Measurements from ENCODE around the gene FRY.

Gene FRY

DNA sequence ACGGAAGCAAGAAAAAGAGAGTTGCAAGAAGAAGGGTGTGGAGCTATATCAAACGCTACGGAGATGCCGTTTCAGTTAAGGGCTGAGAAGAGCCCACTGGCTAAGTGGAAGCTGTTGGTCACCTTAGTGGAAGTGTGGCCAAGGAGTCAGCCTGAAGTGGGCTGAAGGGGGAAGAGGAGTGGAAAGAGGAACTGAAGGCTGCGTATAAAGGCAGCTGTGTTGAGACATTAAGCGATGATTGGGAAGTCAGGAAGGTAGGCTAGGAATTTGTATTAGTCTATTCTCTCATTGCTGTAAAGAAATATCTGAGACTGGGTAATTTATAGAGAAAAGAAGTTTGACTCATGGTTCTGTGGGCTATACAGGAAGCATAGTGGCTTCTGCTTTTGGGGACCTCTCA is 14.1 kb upstream of the FRY start:
- DNase-seq, result no peak

DNA sequence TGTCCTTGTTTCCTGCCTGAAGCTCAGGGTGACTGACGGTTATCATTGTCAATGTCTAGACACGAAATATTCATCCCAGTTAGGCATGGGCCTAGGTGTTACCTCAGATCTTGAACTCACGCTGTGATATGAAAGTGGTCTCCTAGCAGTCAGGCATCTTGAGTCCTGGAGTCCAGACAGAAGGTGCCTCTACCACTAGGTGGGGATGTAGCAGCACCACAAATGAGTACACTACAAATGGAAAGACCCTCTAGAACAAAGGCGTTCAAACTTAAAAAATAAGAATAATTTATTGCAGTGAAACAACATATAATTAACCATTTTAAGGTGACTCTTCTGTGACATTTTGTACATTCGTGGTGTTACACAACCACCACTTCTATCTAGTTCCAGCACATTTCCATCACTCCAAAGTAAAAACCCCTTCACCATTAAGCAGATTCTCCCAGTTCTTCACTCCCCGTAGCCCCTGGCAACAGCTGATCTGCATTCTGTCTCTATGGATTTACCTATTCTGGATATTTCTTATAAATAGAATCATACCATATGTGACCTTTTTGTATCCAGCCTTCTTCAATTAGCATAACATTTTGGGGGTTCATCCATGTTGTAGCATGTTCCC is 11.9 kb upstream of the FRY start:
- DNase-seq, result peak; percentile 17

DNA sequence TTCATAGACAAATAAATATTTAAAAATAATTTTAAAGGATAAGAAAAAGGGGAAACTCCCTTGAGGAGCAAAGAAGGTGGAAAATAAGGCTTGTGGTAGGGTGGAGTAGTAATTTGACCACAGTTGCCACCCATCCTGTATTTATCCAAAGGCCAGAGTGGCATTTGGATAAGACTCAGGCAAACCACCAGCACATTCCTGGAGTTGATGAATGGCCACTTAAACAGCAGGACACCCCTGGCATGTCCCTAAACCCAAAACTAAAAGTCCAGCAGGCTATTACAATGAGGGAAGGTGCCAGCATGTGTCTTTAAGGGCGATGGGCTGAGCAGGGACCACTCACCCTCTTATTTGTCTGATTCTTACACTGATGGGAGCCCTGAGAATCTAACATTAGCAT is 9.8 kb upstream of the FRY start:
- no peak for DNase-seq

DNA sequence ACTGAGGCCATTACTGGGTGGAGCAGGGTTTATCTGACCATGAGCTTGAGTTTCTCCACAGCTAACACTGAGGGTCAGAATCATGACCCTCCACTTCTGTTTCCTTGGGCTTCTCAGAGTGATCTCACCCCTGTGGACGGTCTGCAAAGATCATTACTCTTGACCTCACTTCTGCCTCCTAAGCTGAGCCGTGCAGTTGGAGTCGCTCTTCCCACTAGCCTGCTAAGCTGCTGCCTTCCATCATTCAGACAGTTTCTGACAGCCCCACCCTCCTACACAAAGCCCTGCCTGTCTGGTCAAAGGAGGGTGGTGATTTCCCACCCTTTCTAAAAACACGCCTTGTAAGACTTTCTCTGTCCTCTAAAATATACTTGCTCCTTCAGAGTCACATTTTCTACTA is 9.3 kb upstream of the FRY start:
- DNase-seq, result no peak

DNA sequence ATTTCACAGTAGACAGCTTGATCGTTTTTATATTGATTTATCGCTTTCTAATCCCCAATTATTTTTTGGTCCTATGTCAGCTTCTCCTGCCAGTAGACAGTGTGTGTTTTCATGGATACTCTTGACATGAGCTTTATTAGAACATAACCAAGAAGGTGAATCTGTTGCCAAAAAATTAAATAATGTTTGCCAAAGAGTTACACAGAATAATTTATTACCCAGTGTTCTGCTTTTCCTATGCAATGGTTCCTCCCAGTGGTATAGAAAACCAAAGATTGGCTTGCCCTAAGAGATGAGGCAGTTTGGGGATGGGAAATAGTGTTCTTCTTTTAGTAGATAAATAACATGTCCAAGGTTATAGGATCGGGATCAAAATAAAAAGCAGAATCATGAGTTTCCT is 8.5 kb upstream of the FRY start:
- no peak for DNase-seq

DNA sequence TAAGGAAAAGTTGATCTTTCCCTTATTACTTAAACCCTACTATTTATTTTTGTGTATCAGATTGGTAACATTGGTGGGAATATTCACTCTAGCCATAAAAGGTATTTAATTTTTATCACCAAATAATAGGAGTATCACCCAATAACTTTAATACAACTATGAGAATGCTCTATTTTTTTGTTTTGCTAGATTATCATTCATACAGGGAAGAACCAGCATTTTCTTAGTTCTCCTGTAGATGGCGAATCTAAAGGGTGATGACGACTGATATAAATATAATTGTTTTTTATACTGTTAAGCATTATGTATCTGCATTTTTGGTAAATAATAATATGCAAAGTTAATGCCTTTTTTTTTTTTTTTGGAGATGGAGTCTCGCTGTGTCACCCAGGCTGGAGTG is 7.9 kb upstream of the FRY start:
- DNase-seq, result no peak

DNA sequence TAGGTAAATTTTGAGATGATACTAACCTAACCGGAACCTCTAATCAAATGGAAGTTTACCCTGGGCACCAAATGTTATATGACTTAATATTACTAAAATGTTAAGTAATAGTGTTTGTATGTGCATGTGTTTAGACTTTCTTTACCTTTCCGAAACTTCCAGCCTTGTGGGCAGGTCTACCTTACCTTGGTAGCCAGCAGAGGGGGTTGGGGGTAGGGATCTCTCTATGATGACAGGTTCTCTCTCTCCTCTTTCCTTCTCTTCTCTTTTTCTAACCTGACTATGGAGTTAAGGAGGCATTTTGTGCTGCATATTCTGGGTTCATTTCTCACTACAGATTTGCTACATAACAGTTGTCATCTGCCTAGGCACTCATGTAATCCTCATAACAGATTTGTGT is 6.8 kb upstream of the FRY start:
- no peak for DNase-seq

DNA sequence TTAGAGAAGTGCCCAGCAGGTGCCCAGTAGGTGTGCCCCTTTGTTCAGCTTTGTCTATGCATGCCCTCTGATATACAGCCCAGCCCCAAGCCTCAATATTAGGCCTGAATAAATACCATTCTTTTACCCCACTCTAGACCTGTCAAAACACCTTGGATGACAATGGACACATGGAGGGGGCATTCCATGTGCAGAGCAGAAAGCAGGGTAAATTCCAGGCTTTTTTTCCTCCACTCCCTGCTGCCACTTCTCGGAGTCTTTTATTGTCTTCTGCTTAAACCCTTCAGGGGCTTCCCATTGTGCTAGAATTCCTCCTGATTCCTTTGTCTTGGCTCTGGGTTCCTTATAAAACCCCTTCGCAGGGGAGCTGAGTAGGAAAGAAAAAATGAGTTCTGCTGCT is 5.8 kb upstream of the FRY start:
- no peak for DNase-seq

DNA sequence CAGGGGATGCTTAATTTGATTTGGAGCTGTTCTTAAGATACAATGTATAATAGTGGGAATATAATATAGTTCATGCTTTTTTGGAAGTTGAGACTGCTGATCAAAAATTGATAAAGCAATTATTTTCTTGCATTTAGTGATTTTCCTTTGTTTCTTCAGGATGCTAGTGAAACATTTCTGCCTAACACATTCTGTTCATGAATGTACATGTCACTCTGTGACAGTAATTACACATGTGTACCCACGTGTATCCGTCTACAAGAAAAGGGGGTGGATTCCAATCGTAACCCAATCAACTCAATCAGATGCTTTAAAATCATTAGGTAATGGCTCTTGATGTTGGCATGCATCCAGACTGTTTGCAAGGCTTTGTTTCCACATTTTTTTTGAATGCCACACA is 5.0 kb upstream of the FRY start:
- DNase-seq, result no peak

DNA sequence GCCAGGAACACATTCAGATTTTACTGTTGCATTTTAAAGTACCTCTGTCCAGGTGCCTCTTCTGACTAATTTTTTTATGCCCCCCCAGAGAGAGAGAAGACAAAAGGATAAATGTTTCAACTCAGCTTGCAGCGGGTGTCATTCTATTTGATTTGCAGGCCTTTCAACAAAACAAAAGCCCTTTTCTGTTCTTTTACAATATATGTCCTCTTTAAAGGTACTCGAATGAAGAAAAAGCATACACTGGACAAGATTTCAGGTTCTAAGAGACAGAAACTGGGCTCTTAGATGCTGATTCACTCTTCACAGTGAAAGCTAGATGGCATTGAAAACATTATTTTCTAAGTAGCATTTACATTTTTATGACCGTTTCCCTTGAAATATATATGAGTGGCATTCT is 2.9 kb upstream of the FRY start:
- no peak for DNase-seq

DNA sequence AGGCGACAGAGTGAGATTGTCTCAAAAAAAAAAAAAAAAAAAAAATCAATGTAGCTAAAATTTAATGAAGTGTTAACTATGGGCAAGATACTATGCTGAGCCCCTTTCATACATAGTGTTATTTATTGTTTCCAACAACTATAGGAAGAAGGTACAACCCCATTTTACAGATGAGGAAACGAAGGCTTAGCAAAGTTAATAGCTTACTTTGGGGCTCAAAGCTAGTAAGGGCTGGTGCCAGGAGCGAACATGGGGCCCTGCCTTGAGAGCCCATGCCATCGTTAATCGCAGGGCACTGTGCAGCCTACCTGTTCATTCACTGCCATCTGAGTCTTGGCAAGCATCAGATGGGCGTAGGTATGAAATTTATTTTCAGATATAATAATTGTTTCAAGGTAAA is 1.9 kb upstream of the FRY start:
- no peak for DNase-seq

DNA sequence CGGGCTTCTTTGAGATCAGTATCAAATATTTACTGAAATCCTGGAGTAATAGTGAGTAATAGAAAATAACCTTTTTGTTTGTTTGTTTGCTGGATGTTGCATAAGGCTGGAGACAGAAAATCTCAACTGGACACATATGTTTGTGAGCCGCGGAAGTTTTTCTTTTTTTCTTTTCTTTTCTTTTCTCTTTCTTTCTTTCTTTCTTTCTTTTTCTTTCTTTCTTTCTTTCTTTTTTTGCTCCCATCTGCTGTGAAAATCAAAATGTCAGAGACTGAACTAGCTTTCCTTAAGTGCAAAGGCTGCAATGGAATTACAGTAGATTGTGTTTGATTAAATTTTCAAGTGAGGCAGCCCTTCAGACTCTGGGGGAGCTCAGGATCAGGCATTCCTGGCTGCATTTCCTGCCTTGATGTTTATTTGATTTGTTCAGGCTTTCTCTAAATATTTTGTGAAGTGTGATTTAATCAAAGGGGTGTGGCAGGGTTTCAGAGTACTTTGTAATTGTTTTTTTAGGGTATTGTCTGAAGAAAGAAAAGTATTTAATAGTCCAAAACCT is 319 bp downstream of the FRY start:
- no peak for DNase-seq

DNA sequence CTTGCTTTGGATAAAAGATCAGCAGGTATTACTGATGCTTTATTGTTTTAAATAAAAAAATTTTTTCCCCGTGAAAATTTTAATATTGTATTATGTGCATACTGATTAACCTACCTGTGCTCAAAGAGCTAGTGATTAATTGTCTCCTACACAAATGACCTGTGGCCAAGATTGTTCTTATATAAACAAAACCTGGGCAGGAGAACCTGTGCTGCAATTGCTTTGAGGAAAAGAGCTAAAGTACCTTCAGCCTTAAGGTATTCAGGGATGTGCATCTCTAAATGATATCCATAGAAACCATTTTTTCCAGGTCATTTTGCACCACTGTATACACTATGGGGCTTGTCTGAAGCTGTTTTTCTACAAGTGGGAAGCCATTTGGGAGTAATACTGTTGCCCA is 1.2 kb downstream of the FRY start:
- no peak for DNase-seq

DNA sequence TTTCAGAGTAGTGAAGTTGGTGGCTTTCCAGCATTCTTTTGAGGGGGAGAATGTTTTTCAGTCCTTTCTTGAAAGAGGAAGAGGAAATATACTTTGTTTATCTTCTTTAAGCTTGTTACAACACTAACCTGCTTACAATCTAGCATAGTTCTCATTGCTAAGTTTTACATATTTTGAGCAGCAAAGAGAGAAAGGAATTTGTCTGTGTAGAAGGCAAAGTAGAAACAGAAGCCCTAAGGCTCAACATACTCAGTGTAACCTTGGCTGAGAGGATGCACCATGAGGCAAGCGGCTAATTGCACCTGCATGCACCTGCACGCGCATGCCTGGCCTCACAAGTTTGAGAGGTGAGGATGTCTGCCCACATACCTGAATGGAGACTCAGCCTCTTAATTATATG is 2.2 kb downstream of the FRY start:
- no peak for DNase-seq

DNA sequence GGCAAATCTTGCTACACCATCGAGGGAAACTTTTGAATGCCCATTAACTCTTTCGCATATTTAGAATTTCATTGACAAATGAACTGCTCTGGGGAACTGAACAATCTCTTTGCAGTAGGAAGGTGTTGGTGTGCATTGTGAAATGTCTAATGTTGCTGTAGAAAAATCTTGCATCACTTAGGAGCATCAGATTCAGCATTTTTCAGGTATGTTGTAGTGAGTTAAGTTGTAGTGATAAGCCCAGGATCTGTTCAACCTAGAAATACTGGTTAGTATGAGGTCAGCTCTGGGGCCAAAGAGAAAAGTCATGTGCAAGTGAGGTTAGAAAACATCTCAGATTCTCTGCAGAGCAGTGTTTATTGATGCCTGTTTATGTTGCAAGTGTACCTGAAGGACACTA is 4.1 kb downstream of the FRY start:
- DNase-seq, result no peak

DNA sequence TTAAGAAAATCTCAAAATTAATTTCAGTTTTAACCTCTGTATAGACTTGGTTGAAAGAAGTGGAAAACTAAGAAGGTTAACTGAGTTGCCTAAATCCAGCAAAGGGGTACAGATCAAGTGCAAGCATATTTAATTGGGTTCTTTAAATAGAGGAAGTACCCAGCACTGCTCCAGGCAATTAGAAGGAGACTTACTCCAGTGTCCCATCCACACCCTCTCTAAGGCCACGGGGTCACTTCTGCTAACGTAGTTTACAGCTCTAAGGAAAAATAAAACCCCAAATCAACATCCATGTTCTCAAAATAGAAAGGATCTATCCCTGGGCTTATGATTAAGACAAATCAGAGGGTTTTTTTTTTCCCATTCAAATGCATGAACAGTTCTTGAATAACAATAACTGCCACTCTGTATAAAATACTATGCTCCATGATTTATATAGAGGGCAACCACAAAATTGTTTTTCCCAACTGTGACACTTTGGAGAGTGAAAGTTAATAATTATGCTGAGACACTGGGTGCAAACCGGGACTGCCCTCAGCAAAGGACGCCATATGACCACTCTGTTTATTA is 4.6 kb downstream of the FRY start:
- no peak for DNase-seq

DNA sequence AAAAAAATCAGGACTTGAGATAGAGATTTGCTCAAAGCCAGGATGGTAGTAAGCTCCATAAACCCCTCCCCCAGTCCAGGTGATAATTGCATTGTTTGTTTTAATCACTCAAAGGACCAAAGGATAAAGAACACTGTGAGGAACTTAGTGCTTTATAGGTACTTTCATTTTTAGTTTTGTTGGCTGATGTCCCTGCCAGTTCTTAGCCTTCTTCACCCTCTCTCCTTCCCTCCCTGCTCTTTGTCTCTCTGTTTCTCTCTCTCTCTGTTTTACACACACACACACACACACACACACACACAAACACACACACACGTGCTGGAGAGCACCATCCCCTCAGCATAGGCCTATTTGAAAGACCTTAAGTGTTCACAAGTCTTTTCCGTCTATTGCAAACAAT is 5.2 kb downstream of the FRY start:
- no peak for DNase-seq

DNA sequence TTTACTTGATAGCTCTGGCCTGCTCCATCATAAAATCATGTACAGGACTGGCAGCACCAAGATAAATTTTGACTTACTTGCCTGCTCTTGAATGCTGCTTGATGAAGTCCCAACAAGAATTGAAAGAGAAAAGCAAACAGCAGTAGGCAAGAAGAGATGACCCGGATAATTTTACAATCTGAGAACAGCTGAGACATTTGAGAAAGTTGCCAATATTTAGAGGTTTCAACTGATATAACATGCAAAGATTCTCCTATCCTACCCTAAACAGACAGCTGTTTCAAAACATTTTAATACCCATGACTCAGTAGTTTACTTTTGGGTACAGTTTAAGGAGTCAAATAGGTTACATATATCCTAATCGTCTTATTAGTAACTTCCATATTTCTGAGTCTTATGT is 5.9 kb downstream of the FRY start:
- DNase-seq, result no peak

DNA sequence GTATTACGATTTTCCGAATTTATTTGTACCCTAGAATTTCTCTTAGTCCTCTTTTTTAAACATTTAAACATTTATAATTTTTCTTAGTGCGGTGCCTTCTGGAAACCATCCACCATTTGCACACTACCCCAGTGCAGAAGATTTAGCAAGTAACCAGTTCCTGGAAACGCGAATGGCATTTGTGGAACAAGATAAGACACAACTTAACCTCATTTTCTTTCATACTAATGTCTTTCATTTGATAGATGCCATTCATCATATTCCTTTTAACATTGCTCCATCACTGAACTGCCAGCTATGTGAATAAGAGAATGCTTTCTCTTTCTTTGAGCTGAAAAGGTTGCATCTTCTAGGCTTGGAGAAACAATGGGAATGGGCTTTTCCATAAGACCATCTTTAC is 6.8 kb downstream of the FRY start:
- no peak for DNase-seq

DNA sequence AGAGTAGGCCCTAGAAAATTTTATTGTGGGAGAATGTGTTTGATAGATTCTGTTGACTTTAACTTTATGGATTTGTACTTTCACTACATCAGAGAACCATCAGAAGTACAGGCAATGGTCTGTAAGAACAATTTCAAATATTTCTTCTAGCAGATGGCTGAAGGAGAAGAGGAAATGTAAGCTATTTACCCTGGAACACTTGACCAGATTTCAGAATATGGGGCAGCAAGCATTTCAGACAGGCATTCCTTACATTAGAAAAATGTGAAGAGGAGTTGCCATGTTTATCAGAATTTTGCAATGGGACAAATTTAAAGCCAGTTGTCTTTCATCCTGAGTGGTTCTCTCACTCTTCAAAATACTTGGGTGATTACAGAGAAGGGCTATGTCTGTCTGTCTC is 7.5 kb downstream of the FRY start:
- DNase-seq, result no peak

DNA sequence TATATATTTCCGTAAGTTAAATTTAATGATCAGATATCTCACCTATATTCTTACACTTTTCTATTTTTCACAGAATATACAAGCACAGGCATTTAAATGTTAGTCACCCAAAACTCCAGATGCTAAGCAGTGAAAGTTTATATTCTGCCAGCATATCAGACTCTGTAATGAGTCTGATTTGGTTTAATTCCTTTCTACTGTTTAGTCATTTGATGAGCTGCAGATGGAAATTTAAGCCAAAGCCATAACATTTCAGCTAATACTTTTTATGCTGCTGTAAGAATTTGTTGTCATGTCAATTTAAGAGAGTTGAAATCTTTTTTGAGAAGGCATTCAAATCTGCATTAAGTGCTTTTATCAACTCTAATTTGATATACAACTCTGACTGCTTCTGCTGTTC is 8.0 kb downstream of the FRY start:
- no peak for DNase-seq

DNA sequence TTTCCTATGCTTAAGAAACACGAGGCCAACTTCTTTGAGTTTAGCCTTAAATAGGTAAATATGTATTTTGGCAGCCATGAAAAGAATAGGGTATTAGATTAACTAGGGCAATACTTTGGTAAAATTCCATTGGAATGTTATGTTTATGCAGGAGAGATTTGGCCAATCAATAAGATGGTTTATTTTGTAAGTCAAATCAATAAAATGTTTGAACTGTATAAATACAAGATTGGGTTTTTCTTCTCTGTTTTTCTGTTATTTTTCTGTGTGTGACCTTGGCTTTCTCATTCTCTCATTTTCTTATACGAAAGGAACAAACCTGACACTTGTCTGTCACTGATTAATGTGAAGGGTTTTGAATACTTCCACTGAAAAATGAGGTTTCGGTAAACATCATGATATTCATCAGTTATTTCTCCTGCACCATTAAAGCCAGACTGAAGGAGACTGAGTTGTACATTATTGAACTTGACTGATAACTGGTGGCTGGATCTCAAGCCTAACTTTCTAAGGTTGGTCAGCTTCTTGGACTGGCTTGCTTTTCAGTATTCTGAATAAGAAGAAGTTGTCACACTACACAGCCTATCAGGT is 8.6 kb downstream of the FRY start:
- DNase-seq, result no peak

DNA sequence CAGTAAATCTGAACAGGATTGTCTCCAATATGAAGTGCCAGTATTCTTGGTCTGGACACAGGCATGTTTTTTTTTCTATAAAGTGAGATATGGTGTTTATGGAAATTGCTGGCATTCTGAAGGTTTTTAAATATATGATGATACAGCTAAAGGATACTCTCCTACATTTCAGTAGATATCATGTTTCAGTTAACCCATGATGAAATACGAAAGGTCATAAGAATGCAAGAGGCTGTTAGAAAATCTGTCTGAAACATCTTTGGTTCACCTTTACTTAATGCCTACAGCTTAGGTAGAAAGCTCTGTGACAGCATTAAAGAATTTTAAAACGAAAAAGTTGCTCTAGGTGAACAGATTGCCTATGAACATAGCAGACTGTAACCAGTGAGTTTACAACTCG is 9.1 kb downstream of the FRY start:
- no peak for DNase-seq

DNA sequence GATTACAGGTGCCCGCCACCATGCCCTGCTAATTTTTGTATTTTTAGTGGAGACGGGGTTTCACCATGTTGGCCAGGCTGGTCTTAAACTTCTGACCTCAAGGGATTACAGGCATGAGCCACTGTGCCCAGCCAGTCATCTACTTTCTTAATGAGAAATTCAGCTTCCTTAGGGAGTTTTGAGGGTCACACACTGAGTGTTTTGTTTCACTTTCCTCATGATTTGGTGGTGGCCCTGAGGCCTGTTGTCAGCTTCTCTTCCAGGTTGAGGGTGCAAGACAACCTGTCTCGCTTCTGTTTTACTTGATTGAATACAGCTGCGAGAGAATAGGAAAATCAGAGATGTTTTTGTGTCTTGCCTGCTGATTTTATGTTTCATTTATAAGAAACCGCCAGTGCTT is 9.9 kb downstream of the FRY start:
- no peak for DNase-seq

DNA sequence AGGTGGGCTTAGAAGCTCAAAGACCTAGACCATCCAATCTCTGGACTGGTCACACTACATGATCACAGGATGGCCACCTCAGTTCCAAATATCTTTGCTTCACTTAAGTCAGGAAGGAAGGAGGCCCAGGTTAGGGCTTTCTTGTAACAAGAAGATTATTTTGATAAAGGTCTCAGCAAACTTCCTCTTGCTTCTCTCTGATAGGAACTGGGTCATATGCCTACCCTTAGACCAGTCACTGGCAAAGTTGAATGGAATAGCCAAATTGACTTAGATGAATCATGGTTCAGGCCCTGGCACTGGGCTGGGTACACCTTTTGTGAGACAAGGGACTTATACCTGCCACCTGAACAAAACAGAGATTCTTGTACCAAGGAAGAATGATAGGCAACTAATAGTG is 11.0 kb downstream of the FRY start:
- no peak for DNase-seq

All from activated naive CD4-positive, alpha-beta T cell treated with anti-CD3 and anti-CD28 coated beads, Interleukin-2, amount 50 U/mL, for 16 hours (primary cell).